ENCODE measurements around the gene RIMKLA. TPM values are rescaled to one million over a fixed set of nuclear protein-coding genes. Genes with fewer than 3 reads are reported as not detected.

Gene RIMKLA
- total RNA-seq, 8 experiments from 2014 or later: 0.14 to 8.6 (median 7.0) TPM

- no peak overlapping the region for H3K4me3 ChIP-seq
These were observed 32.1 kb upstream of the RIMKLA start for GRCh38 chr1:42348498-42348897.

GRCh38 chr1:42350086-42350485, 30.5 kb upstream of the RIMKLA start:
- in situ Hi-C loops (cut with MboI; ENCODE audit: low pct_unique_long_range_greater_than_20kb in 2 of 9, low sequenced_read_pairs in 9 of 9, unreplicated experiment in 9 of 9): no loop called here
- H3K4me1 ChIP-seq (replicated peaks in 1 of 2): peaks cover 10 to 23% of the 10 kb centered on the region in 2 donors
- no peak overlapping the region for H3K4me3 ChIP-seq
- H3K27ac ChIP-seq: no peak overlapping the region
- peak in 1 of 8 experiments; percentile 20 for ATAC-seq (replicated peaks in 6 of 8)
- WGBS, 10 experiments: 0 to 60% (median 22%) methylated on average over 1 of the region's 1 CpG; no CpG with 5 or more reads in 4 of the 10 experiments

More at GRCh38 chr1:42348498-42348897, 32.1 kb upstream of the RIMKLA start:
- in situ Hi-C loops (cut with MboI; ENCODE audit: low pct_unique_long_range_greater_than_20kb in 2 of 9, low sequenced_read_pairs in 9 of 9, unreplicated experiment in 9 of 9): loop anchor here in 2 of 9 experiments (25.0 kb wide), 3 partner anchors 89 to 389 kb away; partner anchors contain the start of genes CLDN19 (in 1 of the 2) and PPIH (in 1 of the 2)
- Histone ChIP-seq H3K27ac (peak overlapping the region; percentile 43 to 65), H3K4me1 (replicated peaks in 1 of 2) (peaks cover 10 to 23% of the 10 kb centered on the region in 2 donors)
- ATAC-seq (replicated peaks in 6 of 8): peak in 5 of 8 experiments; percentile 66 to 92 (median 86)

DNA sequence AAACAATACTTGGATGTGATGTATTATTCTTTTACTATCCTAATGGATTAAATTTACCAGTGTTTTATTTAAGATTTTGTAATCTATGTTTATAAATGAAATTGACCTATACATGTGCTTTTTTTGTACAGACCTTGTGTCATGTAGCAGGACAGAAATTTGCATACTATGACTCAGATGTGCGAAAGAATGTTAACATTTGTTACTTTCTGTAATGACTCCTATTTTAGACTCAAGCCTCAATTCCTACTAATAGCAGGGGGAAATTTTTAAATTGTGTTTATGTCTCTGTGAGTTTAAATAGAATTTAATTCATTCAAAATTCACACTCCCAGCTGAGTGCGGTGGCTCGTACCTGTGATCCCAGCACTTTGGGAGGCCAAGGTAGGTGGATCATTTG, 21.8 kb upstream of the RIMKLA start:
- H3K27ac ChIP-seq: no peak overlapping the region
- H3K4me1 ChIP-seq (replicated peaks in 1 of 2): no peaks in the 10 kb centered on the region
- peak in 2 of 8 experiments; percentile 64 to 75 for ATAC-seq (replicated peaks in 6 of 8)
- 57 to 100% (median 91%) methylated on average over 1 to 3 of the region's 3 CpGs; no CpG with 5 or more reads in 2 of the 10 experiments for WGBS, 10 experiments
- H3K4me3 ChIP-seq: no peak overlapping the region
- in situ Hi-C loops (cut with MboI; ENCODE audit: low pct_unique_long_range_greater_than_20kb in 2 of 9, low sequenced_read_pairs in 9 of 9, unreplicated experiment in 9 of 9): no loop called here

- H3K4me1 ChIP-seq (replicated peaks in 1 of 2): no peaks in the 10 kb centered on the region
- no peak for ATAC-seq (replicated peaks in 6 of 8)
- H3K27ac ChIP-seq: no peak overlapping the region
- no peak overlapping the region for H3K4me3 ChIP-seq
- in situ Hi-C loops (cut with MboI; ENCODE audit: low pct_unique_long_range_greater_than_20kb in 2 of 9, low sequenced_read_pairs in 9 of 9, unreplicated experiment in 9 of 9): no loop called here
- 40 to 100% (median 80%) methylated on average over 1 of the region's 1 CpG; no CpG with 5 or more reads in 2 of the 10 experiments for WGBS, 10 experiments
These were observed 21.1 kb upstream of the RIMKLA start for GRCh38 chr1:42359466-42359865.

DNA sequence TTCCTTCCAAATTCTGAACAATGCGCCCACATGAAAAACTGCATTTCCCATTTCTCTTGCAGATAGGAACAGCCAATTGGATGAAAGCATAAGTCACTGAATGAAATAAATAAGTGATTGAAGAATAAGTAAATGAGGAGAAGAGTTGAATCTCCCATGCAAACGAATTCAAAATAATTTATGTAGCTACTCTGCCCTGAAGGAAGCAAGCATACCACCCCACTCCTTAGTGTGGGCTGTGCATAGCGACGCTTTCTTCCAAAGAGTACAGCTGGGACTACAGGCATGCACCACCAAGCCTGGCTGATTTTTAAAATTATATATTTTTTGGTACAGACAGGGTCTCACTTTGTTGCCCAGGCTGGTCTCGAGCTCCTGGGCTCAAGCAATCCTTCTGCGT, 16.5 kb upstream of the RIMKLA start:
- H3K27ac ChIP-seq: no peak overlapping the region
- no peak overlapping the region for H3K4me3 ChIP-seq
- peak in 3 of 8 experiments; percentile 66 to 93 (median 72) for ATAC-seq (replicated peaks in 6 of 8)
- in situ Hi-C loops (cut with MboI; ENCODE audit: low pct_unique_long_range_greater_than_20kb in 2 of 9, low sequenced_read_pairs in 9 of 9, unreplicated experiment in 9 of 9): no loop called here
- no peaks in the 10 kb centered on the region for H3K4me1 ChIP-seq (replicated peaks in 1 of 2)
- 7 to 100% (median 65%) methylated on average over 1 to 6 of the region's 6 CpGs for WGBS, 10 experiments

DNA sequence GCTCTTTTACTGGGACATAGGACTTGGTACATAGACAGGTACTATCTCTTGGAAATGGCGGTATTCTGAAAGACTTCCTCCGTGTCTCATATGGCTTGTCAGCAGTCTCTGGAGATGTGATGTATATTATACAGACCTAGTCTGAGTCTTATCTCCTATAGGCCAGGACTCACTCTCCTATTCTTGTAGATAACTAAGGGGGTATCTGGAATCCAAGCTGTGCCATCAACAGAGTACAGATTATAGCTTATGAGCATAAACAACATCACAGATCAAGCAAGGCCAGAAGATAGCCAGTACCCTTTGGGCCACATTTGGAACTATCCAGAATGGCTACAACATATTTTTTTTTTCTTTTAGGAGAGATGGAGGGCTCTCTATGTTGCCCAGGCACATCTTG, 16.1 kb upstream of the RIMKLA start:
- Histone ChIP-seq H3K4me3 (no peak overlapping the region), H3K4me1 (replicated peaks in 1 of 2) (no peaks in the 10 kb centered on the region), H3K27ac (no peak overlapping the region)
- 31 to 100% (median 86%) methylated on average over 2 of the region's 2 CpGs; no CpG with 5 or more reads in 6 of the 10 experiments for WGBS, 10 experiments
- in situ Hi-C loops (cut with MboI; ENCODE audit: low pct_unique_long_range_greater_than_20kb in 2 of 9, low sequenced_read_pairs in 9 of 9, unreplicated experiment in 9 of 9): no loop called here
- ATAC-seq (replicated peaks in 6 of 8): peak in 1 of 8 experiments; percentile 24

GRCh38 chr1:42365118-42365517, 15.5 kb upstream of the RIMKLA start:
- Histone ChIP-seq H3K27ac (no peak overlapping the region), H3K4me1 (replicated peaks in 1 of 2) (no peaks in the 10 kb centered on the region), H3K4me3 (no peak overlapping the region)
- in situ Hi-C loops (cut with MboI; ENCODE audit: low pct_unique_long_range_greater_than_20kb in 2 of 9, low sequenced_read_pairs in 9 of 9, unreplicated experiment in 9 of 9): no loop called here
- 0 to 86% (median 67%) methylated on average over 1 to 2 of the region's 2 CpGs; no CpG with 5 or more reads in 2 of the 10 experiments for WGBS, 10 experiments
- no peak for ATAC-seq (replicated peaks in 6 of 8)

DNA sequence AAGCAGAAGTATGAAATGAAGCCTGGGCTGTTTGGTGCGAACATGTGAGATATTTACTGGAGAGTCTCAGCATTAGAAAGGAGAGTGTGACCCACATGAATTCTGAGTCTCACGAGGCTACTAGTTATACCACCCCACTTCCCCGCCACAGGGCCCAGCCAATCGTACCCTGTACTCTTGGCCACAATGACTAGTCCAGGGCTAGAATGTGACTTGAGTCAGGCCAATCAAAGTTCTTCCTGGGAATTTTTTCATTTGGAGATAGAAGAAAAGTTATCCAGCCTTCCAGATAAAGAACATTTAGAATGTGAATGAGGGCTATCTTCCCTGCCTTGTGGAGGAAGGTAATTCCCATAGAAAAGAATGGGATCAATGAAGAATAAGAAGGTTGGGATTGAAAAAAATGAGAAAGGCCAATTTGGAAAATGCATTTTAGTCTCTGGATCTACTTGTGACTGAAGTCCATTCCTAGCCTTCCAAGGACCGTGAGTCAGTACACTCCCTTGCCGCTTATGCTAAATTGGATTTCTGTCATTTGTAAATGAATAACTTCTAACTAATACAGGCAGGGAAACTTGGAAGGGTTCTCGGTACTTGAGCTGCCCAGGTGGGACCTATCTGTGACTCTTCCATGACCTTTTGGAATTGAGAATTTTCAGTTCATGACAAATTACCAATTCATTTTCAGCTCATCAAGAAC, 12.3 kb upstream of the RIMKLA start:
- ATAC-seq (replicated peaks in 6 of 8): peak in 2 of 8 experiments; percentile 67 to 70
- 11 to 83% (median 50%) methylated on average over 1 to 7 of the region's 7 CpGs; no CpG with 5 or more reads in 1 of the 10 experiments for WGBS, 10 experiments

GRCh38 chr1:42369471-42369870, 11.1 kb upstream of the RIMKLA start:
- in situ Hi-C loops (cut with MboI; ENCODE audit: low pct_unique_long_range_greater_than_20kb in 2 of 9, low sequenced_read_pairs in 9 of 9, unreplicated experiment in 9 of 9): no loop called here
- WGBS, 10 experiments: 0 to 67% (median 50%) methylated on average over 1 of the region's 1 CpG; no CpG with 5 or more reads in 3 of the 10 experiments
- Histone ChIP-seq H3K27ac (no peak overlapping the region), H3K4me1 (replicated peaks in 1 of 2) (no peaks in the 10 kb centered on the region), H3K4me3 (no peak overlapping the region)
- no peak for ATAC-seq (replicated peaks in 6 of 8)

More for the DNA sequence above, 12.3 kb upstream of the RIMKLA start:
- H3K27ac ChIP-seq: no peak overlapping the region
- no peak overlapping the region for H3K4me3 ChIP-seq
- H3K4me1 ChIP-seq (replicated peaks in 1 of 2): no peaks in the 10 kb centered on the region
- in situ Hi-C loops (cut with MboI; ENCODE audit: low pct_unique_long_range_greater_than_20kb in 2 of 9, low sequenced_read_pairs in 9 of 9, unreplicated experiment in 9 of 9): no loop called here

- no peak for ATAC-seq (replicated peaks in 6 of 8)
- no peak overlapping the region for H3K27ac ChIP-seq
- H3K4me3 ChIP-seq: no peak overlapping the region
- in situ Hi-C loops (cut with MboI; ENCODE audit: low pct_unique_long_range_greater_than_20kb in 2 of 9, low sequenced_read_pairs in 9 of 9, unreplicated experiment in 9 of 9): no loop called here
- H3K4me1 ChIP-seq (replicated peaks in 1 of 2): no peaks in the 10 kb centered on the region
These were observed 9.6 kb upstream of the RIMKLA start for GRCh38 chr1:42370876-42371549.

DNA sequence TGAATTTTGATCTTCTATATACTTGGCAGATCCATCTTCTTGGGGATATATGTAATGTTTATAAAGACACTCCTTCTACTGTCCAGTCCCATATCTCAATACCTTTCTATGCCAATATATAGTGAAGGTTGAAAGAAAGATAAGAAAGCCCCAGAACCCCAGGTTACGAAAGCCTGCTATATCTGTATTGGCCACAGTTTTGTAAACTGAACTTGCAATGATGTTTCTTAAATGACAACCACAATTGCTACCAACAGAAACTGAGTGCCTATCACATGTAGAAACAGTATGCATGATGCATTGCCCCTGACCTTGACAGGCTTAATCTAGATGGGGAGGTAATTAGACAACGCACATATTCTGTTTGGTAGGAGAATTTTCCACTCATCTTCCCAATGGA, 7.8 kb upstream of the RIMKLA start:
- Histone ChIP-seq H3K4me3 (no peak overlapping the region), H3K27ac (no peak overlapping the region), H3K4me1 (replicated peaks in 1 of 2) (no peaks in the 10 kb centered on the region)
- WGBS, 10 experiments: 69 to 100% (median 95%) methylated on average over 1 to 2 of the region's 2 CpGs; no CpG with 5 or more reads in 3 of the 10 experiments
- no peak for ATAC-seq (replicated peaks in 6 of 8)
- in situ Hi-C loops (cut with MboI; ENCODE audit: low pct_unique_long_range_greater_than_20kb in 2 of 9, low sequenced_read_pairs in 9 of 9, unreplicated experiment in 9 of 9): no loop called here

DNA sequence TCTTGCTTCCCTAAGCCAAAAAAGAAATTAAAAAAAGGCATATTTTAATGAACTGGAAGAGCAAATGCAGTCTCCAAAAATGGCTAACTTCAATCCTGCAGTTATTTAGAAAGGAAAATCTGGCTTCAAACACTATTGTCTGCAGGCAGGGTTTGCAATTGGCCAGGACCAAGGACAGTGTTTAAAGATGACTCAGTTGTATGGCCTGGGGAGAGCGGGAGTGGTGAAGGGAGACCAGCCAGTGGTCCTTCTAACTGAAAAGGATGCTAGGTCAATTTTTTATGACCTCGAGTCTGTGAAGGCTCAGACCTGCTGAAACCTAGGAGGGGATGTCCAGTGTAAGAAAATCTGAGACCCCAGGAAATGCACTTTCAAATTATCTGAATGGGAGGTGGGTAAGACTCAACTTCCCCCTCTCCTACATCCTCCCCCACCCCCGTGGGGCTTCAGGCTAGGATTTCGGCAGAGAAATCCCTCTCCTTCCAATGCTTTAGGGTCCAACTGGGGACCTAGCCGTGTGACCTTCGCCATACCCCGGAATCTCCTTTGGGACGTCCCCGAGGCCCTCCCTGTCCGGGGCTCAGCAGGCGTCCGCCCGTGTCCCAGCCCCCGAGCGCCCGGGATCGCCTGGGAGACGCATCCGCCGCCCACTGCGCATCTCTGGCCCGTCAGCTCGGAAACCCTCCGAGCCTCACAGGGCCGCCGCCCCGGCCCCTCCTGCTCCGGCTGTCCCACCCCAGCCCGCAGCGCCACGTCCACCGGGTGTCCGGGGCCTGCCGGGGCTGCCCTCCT, 602 bp upstream of the RIMKLA start:
- 0 to 20% (median 0%) methylated on average over 1 to 9 of the region's 34 CpGs; no CpG with 5 or more reads in 3 of the 10 experiments for WGBS, 10 experiments
- peaks cover 6 to 13% of the 10 kb centered on the region in 2 donors for H3K4me1 ChIP-seq (replicated peaks in 1 of 2)
- in situ Hi-C loops (cut with MboI; ENCODE audit: low pct_unique_long_range_greater_than_20kb in 2 of 9, low sequenced_read_pairs in 9 of 9, unreplicated experiment in 9 of 9): no loop called here
- H3K4me3 ChIP-seq: peak overlapping the region; percentile 59 to 95 (median 65)
- ATAC-seq (replicated peaks in 6 of 8): peak; percentile 70 to 80 (median 78)
- peak overlapping the region; percentile 51 to 70 for H3K27ac ChIP-seq

GRCh38 chr1:42381280-42381673, 685 bp downstream of the RIMKLA start:
- in situ Hi-C loops (cut with MboI; ENCODE audit: low pct_unique_long_range_greater_than_20kb in 2 of 9, low sequenced_read_pairs in 9 of 9, unreplicated experiment in 9 of 9): no loop called here
- ATAC-seq (replicated peaks in 6 of 8): no peak
- 0 to 40% (median 12%) methylated on average over 1 to 8 of the region's 8 CpGs; no CpG with 5 or more reads in 1 of the 10 experiments for WGBS, 10 experiments
- H3K4me3 ChIP-seq: peak overlapping the region; percentile 59 to 95 (median 65)
- no peak overlapping the region for H3K27ac ChIP-seq
- H3K4me1 ChIP-seq (replicated peaks in 1 of 2): peaks cover 6 to 13% of the 10 kb centered on the region in 2 donors

All from motor neuron (in vitro differentiated cells).